ENCODE results near the gene FBXL13.
"Not testable (repeated sequence)": the region's sequence is repeated elsewhere in the genome, so short reads cannot be mapped to it uniquely, and the experiment has no call there.

The FBXL13 gene

DNA sequence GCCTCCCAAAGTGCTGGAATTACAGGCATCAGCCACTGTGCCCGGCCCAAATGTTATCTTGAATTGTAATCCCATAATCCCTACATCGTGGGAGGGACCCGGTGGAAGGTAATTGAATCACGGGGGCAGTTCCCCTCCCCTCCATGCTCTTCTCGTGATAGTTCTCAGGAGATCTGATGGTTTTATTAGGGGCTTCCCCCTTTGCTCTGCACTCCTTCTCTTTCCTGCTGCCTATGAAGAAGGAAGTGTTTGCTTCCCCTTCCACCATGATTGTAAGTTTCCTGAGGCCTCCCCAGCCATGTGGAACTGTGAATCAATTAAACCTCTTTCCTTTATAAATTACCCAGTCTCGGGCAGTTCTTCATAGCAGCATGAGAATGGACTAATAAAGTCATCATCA is 3.6 kb upstream of the FBXL13 start:
- DNase-seq: not testable (repeated sequence)

DNA sequence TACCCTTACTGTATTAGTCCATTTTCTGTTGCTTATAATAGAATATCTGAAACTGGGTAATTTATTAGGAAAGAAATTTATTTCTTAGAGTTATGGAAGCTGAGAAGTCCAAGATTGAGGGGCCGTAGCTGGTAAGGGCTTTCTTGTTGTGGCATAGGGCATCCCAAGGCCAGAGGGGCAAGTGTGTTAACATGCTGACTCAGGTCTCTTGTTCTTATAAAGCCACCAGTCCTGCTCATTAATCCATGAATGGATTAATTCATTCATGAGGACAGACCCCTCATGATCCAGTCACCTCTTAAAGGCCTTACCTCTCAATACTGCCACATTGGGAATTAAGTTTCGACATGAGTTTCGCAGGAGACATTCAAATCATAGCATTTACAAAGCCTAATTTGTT is 2.7 kb upstream of the FBXL13 start:
- no peak for DNase-seq

DNA sequence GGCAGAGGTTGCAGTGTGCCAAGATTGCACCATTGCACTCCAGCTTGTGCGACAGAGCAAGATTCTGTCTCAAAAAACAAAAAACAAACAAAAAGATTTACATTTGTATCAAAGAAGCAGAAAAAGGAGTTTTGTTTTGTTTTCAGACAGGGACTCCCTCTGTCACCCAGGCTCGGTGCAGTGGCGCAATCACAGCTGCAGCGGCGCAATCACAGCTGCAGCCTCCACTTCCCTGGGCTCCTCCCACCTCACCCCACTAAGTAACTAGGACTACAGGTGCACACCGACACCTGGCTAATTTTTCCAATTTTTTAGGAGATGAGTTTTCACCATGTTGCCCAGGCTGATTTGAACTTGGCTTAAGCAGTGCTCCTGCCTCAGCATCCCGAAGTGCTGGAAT is 2.2 kb upstream of the FBXL13 start:
- no peak for DNase-seq

DNA sequence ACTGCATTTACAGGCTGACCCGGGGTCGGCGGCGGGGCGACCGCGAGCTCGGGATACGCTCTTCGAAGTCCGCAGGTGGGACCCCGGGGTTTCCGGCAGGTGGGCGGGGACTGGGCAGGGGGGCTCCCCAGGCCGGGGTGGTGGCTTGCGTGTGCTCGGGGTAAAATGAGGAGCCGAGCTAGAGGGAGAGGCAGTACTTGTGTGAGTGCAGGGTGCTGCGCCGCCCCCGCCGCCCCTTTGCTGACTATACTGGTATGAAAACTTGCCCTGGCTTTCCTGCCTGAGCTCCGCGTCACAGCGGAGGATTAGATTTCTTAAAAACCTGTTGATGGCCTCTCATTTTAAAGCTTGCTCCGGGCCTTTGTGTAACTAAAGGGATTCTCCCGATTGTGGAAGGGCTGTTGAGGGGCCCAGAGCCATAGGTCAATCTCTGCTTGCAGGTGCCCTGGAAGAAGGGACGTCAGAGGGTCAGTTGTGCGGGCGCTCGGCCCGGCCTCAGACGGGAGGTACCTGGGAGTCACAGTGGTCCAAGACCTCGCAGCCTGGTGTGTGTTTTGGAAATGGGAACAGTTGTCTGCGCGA is 832 bp upstream of the FBXL13 start:
- peak; percentile 77 for DNase-seq

DNA sequence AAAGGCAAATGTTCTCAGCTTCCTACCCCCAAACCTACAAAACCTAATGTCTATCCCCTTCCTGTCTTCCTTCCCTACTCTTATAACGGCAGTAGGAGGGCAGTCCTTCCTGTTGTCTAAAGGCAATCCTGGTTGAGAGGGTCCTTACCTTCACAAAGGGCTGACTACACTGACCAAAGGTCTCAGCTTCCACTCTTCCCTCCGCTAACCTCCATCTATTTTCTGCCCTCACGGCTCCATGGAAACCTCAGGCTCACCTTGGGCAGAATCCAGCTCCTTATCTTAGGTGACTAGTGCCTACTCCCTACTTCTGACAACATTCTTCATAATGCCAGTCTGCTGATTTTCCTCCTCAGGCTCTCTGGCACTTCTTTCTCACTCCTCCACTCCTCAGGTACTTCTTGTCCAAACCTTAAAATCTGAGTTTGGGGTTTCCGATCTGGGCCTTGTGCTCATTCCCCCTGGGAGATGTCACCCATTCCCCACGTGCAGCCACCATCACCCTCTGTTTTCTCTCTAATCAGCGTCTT is 542 bp downstream of the FBXL13 start:
- DNase-seq: no peak

DNA sequence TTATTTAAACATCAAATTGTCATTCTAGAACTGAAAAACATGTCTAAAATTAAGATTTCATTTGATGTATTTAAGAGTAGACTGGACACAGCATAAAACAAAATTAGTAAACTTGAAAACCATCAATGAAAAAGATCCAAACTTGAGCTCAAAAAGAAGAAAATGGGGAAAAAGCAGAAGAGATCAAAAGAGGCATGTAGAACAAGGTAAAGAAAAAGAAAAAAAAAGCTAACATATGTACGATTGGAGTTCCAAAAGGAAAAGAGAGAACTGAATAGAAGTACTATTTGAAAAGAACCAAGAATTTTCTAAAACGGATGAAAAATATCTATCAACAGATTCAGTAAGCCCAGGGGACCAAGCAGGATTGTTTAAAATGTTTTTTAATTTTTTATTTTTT is 3.6 kb downstream of the FBXL13 start:
- no peak for DNase-seq

DNA sequence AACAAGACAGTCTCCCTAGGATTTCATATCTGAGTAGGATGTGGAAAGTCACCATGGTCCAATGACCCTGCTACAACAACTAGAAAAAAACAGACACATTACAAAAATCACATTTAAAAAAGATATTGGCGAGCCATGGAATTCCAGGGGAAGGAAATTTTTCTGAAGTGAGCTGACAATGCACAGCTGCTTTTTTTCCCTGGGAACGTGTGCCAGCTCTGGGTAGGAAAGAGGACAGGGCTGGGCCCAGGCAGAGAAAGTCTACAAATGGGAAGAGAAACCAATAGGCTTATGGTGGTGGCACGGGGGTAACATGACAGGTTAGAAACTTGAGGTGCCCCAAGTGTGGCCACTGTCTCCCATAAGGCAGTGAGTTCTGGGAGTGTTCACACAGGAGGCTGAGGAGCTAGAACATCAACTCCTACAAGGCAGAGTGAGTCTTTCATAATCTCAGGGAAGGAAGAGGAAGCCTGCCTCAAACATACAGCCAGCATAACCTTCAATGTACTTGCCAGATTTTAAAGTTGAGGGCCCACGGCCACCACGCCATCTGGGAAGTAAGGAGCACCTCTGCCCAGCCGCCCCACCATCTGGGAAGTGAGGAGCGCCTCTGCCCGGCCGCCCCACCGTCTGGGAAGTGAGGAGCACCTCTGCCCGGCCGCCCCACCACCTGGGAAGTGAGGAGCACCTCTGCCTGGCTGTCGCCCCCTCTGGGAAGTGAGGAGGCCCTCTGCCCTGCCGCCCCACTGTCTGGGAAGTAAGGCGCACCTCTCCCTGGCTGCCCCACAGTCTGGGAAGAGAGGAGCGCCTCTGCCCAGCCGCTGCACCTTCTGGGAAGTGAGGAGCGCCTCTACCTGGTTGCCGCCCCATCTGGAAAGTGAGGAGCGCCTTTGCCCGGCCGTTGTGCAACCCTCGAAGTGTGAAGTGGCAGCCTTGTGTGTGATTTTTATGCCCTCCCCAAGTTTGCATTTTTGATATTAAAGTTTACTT is 5.9 kb downstream of the FBXL13 start:
- no peak for DNase-seq

DNA sequence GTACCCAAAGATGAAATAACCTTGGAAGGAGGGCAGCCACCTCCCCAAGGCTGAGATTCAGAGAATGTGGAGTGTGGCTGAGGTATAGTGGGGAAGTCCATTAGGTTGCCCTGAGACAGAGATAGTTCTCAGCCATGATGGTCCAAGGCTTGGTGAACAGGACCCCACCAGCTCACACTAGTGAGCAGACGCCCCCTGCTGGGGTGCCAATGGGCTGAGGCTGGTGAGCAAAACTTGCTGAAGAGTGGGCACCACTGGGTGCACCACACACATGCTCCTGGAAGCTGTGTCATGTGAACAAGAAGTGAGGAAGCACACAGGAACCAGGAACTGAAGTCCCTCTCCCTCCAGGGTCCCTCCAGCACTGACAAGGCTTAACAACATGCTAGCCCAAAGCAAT is 8.9 kb downstream of the FBXL13 start:
- DNase-seq: no peak

DNA sequence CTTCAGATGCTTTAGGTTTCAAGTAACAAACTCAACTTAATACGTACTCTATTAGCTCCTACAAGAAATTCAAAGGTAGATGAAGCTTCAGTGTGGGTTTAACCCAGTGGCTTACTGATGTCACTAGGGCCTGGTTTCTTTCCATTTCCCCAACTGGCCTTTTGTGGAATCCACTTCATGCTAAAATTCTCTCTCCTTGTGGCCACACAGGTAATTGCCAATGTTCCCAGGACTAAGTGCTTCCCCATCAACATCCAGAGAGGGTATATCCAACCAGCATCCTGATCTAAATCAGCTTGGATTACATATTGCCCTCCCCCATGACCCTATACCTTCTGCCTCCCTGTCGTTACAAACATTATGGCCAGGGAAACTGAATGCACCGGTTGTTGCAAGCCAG is 10.7 kb downstream of the FBXL13 start:
- no peak for DNase-seq

DNA sequence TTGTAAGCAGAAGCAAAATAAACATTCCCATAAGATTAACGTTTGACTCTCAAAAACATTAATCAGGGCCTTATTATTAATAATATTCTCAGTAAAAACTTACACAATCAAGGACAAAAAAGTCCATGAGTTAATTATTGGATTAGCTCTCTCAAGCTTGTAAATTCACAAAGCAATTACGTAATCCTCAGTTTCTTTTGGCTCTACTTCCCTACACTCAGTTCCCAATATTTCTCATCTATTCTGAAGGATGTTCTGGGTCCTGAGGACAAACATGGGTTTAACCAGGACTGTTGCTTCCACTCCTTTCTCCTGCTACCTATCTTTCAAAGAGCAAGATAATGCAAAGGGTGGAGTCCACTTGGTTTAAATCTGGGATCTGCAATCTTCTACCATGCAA is 15.1 kb downstream of the FBXL13 start:
- DNase-seq: no peak

DNA sequence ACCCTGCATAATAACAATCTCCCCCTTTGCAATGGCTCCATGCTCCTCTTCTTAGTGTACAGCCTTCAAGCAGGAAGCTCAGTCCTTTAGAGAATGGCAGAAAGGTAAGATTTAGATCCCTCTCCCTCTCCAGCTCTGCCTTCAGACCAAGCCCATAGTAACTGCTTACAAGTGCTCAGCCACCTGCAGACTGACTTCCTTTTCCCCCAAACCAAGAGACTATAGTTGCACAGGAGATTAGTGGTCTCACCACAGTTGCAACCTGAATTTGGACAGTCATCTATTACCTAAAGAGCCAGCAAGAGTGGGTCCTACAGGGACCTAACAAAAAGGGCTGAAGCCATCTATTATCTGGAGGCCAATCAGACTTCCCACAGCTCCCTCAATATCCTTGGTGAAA is 16.5 kb downstream of the FBXL13 start:
- no peak for DNase-seq

DNA sequence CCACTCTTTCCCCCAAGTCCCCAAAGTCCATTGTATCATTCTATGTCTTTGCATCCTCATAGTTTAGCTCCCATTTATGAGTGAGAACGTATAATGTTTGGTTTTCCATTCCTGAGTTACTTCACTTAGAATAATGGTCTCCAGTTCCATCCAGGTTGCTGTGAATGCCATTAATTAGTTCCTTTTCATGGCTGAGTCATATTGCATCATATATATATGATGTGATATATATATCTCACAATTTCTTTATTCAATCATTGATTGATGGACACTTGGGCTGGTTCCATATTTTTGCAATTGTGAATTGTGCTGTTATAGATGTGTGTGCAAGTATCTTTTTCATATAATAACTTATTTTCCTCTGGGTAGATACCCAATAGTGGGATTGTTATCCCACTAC is 18.6 kb downstream of the FBXL13 start:
- DNase-seq: not testable (repeated sequence)

DNA sequence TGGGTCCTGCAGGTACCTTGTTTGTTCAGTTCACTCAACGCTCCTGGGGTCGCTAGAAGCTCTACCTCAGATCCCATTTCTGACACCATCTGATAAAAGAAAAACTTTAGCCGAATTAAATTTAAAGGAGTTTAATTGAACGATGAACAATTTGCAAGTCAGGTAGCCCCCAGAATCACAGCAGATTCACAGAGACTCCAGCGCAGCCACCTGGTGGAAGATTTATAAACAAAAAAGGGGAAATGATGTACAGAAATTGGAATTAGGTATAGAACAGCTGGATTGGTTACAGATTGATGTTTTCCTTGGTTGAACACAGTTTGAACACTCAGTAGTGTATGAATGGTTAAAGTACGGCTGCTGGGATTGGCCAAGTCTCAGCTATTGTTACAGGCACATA is 23.1 kb downstream of the FBXL13 start:
- DNase-seq: no peak

DNA sequence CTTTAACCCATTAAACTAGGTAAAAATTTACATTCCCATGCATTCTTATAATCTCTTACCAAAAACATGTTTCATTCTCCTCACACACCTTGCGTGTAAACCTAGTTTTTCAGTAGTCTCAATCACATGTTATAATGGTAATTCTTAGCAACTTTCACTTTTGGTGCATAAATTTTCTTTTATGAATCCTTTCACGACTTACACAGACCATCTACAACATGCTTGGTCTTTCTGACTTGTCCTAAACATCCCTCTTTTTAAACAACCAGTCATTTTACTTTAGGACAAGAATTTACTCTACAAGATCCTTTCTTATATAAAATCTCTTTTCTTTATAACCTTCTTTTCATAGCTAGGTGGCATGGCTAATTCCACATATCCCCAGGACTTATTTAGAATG is 25.8 kb downstream of the FBXL13 start:
- no peak for DNase-seq

DNA sequence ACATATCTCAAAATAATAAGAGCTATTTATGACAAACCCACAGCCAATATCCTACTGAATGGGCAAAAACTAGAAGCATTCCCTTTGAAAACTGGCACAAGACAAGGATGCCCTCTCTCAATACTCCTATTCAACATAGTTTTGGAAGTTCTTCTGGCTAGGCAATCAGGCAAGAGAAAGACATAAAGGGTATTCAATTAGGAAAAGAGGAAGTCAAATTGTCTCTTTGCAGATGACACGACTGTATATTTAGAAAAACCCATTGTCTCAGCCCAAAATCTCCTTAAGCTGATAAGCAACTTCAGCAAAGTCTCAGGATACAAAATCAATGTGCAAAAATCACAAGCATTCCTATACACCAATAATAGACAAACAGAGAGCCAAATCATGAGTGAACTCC is 32.8 kb downstream of the FBXL13 start:
- not testable (repeated sequence) for DNase-seq

DNA sequence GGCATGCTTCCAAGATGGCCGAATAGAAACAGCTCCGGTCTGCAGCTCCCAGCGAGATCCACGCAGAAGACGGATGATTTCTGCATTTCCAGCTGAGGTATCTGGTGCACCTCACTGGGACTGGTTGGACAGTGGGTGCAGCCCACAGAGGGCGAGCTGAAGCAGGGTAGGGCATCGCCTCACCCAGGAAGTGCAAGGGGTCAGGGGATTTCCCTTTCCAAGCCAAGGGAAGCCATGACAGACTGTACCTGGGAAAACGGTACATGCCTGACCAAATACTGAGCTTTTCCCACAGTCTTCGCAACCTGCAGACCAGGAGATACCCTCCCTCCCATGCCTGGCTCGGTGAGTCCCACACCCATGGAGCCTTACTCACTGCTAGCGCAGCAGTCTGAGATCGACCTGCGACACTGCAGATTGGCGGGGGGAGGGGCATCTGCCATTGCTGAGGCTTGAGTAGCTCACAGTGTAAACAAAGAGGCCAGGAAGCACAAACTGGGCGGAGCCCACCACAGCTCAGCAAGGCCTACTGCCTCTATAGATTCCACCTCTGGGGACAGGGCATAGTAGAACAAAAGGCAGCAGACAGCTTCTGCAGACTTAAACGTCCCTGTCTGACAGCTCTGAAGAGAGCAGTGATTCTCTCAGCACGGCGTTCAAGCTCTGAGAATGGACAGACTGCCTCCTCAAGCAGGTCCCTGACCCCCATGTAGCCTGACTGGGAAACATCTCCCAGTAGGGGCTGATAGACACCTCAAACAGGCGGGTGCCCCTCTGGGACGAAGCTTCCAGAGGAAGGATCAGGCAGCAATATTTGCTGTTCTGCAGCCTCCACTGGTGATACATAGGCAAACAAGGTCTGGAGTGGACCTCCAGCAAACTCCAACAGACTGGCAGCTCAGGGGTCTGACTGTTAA is 36.5 kb downstream of the FBXL13 start:
- not testable (repeated sequence) for DNase-seq

DNA sequence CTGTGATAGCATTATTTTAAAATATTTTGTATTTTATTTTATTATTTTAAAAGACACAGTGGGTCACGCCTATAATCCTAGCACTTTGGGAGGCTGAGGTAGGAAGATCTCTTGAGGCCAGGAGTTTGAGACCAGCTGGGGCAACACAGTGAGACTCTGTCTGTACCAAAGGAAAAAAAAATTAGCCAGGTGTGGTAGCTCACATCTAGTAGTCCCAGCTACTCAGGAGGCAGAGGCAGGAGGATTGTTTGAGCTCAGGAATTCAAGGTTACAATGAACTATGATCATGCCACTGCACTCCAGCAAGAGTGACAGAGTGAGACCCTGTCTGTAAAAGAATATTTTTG is 37.1 kb downstream of the FBXL13 start:
- no peak for DNase-seq

DNA sequence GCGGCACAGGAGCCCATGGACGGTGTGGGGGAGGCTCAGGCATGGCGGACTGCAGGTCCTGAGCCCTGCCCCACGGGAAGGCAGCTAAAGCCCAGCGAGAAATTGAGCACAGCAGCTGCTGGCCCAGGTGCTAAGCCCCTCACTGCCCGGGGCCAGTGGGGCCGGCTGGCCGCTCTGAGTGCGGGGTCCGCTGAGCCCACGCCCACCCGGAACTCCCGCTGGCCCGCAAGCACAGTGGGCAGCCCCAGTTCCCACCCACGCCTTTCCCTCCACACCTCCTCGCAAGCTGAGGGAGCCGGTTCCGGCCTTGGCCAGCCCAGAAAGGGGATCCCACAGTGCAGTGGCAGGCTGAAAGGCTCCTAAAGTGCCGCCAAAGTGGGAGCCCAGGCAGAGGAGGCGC is 40.3 kb downstream of the FBXL13 start:
- DNase-seq: not testable (repeated sequence)

DNA sequence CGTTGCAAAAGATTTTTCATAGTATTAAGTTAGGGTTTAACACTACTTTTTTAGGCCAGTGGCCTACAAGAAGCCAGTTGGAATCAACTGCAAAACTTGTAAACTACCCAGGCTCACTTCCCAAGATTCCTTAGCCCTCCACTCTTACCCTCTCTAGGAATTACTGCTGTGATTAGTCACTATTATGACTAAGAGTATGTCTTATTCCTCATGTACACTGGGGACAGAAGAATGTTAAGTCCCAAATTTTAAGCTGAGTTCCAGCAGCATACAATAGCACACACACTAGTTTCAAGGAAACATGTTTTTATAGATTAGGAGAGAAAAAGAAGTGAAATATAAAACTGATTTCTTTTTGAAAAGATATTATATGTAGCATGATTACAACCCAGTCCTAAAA is 42.8 kb downstream of the FBXL13 start:
- DNase-seq: no peak

DNA sequence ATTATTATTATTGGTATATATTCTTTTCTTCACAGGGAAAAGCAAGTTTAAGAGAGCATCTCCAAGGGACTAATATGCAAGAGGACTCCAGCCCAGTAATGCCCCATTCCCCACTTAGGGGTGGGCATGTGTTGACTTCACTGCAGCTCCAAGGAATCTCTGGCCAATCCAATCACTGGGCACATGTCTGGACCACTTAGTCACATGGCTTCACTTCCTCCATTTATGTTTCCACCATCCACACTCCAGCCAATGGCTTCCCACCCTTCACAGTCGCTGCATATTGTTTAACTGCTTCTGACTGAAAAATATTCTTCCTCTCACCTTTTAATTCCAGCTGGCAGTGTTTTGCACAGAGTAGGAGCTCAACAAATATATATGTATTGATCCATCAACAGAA is 43.6 kb downstream of the FBXL13 start:
- DNase-seq: no peak

DNA sequence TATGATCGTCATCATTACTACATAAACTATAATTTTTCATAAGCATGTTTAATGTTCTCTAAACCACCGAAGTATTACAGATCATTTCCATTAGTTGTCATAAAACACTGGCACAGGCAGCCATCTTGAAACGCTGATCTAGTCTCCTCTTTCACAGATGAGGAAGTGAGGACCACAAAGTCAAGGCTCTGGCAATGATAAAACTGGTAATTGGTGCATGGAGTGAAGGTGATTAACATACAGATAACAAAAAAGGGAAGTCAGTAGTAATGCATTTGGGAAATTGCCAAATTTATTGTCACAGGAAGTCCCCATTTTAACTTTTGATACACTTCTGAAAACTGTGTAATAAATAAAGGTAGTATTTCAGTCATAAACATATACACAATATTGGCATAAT is 49.3 kb downstream of the FBXL13 start:
- DNase-seq: no peak

DNA sequence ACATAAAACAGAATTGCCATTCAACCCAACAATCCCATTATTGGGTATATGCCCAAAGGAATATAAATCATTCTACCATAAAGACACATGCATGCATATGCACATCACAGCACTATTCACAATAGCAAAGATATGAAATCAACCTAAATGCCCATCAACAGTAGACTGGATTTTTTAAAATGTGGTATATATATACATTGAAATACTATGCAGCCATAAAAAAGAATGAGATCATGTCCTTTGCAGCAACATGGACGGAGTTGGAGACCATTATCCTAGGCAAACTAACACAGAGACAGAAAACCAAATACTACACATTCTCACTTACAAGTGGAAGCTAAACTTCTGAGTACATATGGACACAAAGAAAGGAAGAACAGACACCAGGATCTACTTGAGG is 51.0 kb downstream of the FBXL13 start:
- DNase-seq: not testable (repeated sequence)

DNA sequence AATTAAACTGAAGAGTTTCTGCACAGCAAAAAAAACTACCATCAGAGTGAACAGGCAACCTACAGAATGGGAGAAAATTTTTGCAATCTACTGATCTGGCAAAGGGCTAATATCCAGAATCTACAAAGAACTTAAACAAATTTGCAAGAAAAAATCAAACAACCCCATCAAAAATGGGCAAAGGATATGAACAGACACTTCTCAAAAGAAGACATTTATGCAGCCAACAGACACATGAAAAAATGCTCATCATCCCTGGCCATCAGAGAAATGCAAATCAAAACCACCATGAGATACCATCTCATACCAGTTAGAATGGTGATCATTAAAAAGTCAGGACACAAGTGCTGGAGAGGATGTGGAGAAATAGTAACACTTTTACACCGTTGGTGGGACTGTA is 53.1 kb downstream of the FBXL13 start:
- DNase-seq: not testable (repeated sequence)
